Measurements from ENCODE around the gene UBL7. TPM values are rescaled to one million over a fixed set of nuclear protein-coding genes. Genes with fewer than 3 reads are reported as not detected.
"Not testable (repeated sequence)": the region's sequence is repeated elsewhere in the genome, so short reads cannot be mapped to it uniquely, and the experiment has no call there.

UBL7 gene
- total RNA-seq, 2 experiments from 2014 or later, result 52.3 to 58.2 TPM

GRCh38 chr15:74461847-74462511 is 1.0 kb upstream of the UBL7 start:
- peaks cover 44% of the 10 kb centered on the region for H3K4me1 Mint-ChIP-seq (ENCODE audit: low read depth)
- peaks cover 22% of the 10 kb centered on the region for H3K36me3 Mint-ChIP-seq
- H3K27me3 Mint-ChIP-seq, result no peaks in the 10 kb centered on the region
- H3K27ac Mint-ChIP-seq, result peak overlapping the region; percentile 99
- H3K9me3 Mint-ChIP-seq, result no peaks in the 10 kb centered on the region
- intact Hi-C loops (cut with micrococcal nuclease), result loop anchor here (2.0 to 10.0 kb wide), 9 partner anchors 23 to 467 kb away; partner anchors contain the start of genes ARID3B, CLK3, CSK and PML
- ChIA-PET POLR2A (interaction anchor here (0.6 to 1.9 kb wide), 13 partner anchors 9 to 313 kb away, joined by 3 to 19 read pairs (median 4); partner anchors contain the start of genes ARID3B and CLK3), CTCF (interaction anchor here (0.7 to 3.0 kb wide), 9 partner anchors 23 to 645 kb away, joined by 3 to 23 read pairs (median 5); partner anchors contain the start of gene ARID3B)
- no peak for DNase-seq
- peak overlapping the region; percentile 98 for H3K4me3 Mint-ChIP-seq

- peaks cover 48% of the 10 kb centered on the region for H3K4me1 Mint-ChIP-seq (ENCODE audit: low read depth)
- POLR2A ChIA-PET, result interaction anchor here (0.9 to 1.9 kb wide), 5 partner anchors 21 to 154 kb away, joined by 4 to 18 read pairs (median 13); partner anchors contain the start of genes CLK3 and SEMA7A
- no peaks in the 10 kb centered on the region for H3K9me3 Mint-ChIP-seq
- CTCF ChIA-PET, result interaction anchor here (1.0 to 3.0 kb wide), 8 partner anchors 21 to 465 kb away, joined by 3 to 23 read pairs (median 8); partner anchors contain the start of genes ARID3B and PML
- peak overlapping the region; percentile 98 for H3K4me3 Mint-ChIP-seq
- no peak for DNase-seq
- no peaks in the 10 kb centered on the region for H3K27me3 Mint-ChIP-seq
- intact Hi-C loops (cut with micrococcal nuclease), result loop anchor here (2.0 to 10.0 kb wide), 9 partner anchors 21 to 465 kb away; partner anchors contain the start of genes ARID3B, CLK3, CSK and PML
- peak overlapping the region; percentile 99 for H3K27ac Mint-ChIP-seq
- H3K36me3 Mint-ChIP-seq, result peaks cover 24% of the 10 kb centered on the region
Observed at GRCh38 chr15:74460298-74460697, 662 bp downstream of the UBL7 start.

- DNase-seq, H3K9me3 Mint-ChIP-seq, H3K27me3 Mint-ChIP-seq, H3K27ac Mint-ChIP-seq, POLR2A ChIA-PET: not testable (repeated sequence)
- peaks cover 27% of the 10 kb centered on the region for H3K36me3 Mint-ChIP-seq
- intact Hi-C loops (cut with micrococcal nuclease), result loop anchor here (2.0 to 10.0 kb wide), 9 partner anchors 21 to 465 kb away; partner anchors contain the start of genes ARID3B, CLK3, CSK and PML
- CTCF ChIA-PET, result interaction anchor here (1.0 to 3.0 kb wide), 3 partner anchors 21 to 85 kb away, joined by 5 to 13 read pairs (median 13); no protein-coding TSS in a partner anchor
- H3K4me1 Mint-ChIP-seq (ENCODE audit: low read depth), result peaks cover 47% of the 10 kb centered on the region
- peak overlapping the region; percentile 98 for H3K4me3 Mint-ChIP-seq
Observed at GRCh38 chr15:74459798-74460197, 1.2 kb downstream of the UBL7 start.

- Mint-ChIP-seq H3K27me3 (no peaks in the 10 kb centered on the region), H3K27ac (no peak overlapping the region), H3K4me1 (ENCODE audit: low read depth) (peaks cover 48% of the 10 kb centered on the region), H3K9me3 (no peaks in the 10 kb centered on the region), H3K4me3 (no peak overlapping the region), H3K36me3 (peaks cover 31% of the 10 kb centered on the region)
- no peak for DNase-seq
- POLR2A ChIA-PET, result no interaction called here
- intact Hi-C loops (cut with micrococcal nuclease), result no loop called here
- CTCF ChIA-PET, result interaction anchor here (0.6 to 1.2 kb wide), 2 partner anchors 19 to 76 kb away, joined by 3 read pairs; no protein-coding TSS in a partner anchor
Observed at GRCh38 chr15:74458473-74458872, 2.5 kb downstream of the UBL7 start.

- H3K27me3 Mint-ChIP-seq; H3K27ac Mint-ChIP-seq; H3K9me3 Mint-ChIP-seq; H3K4me3 Mint-ChIP-seq; POLR2A ChIA-PET; intact Hi-C loops (cut with micrococcal nuclease); DNase-seq: not testable (repeated sequence)
- H3K4me1 Mint-ChIP-seq (ENCODE audit: low read depth), result peaks cover 40% of the 10 kb centered on the region
- H3K36me3 Mint-ChIP-seq, result peaks cover 37% of the 10 kb centered on the region
- CTCF ChIA-PET, result interaction anchor here (0.9 kb wide), 1 partner anchor 75 kb away, joined by 6 read pairs; no protein-coding TSS in a partner anchor
Observed at GRCh38 chr15:74457036-74457435, 3.9 kb downstream of the UBL7 start.

- Mint-ChIP-seq H3K36me3 (peaks cover 47% of the 10 kb centered on the region), H3K27ac (no peak overlapping the region), H3K4me3 (no peak overlapping the region), H3K4me1 (ENCODE audit: low read depth) (peaks cover 29% of the 10 kb centered on the region), H3K9me3 (no peaks in the 10 kb centered on the region), H3K27me3 (no peaks in the 10 kb centered on the region)
- no peak for DNase-seq
- POLR2A ChIA-PET, result no interaction called here
- CTCF ChIA-PET, result interaction anchor here (0.8 to 1.9 kb wide), 4 partner anchors 16 to 314 kb away, joined by 3 to 8 read pairs (median 5); no protein-coding TSS in a partner anchor
- intact Hi-C loops (cut with micrococcal nuclease), result no loop called here
Observed at GRCh38 chr15:74454764-74455500, 6.0 kb downstream of the UBL7 start.

- intact Hi-C loops (cut with micrococcal nuclease), result no loop called here
- POLR2A ChIA-PET, result no interaction called here
- CTCF ChIA-PET, result interaction anchor here (0.8 to 1.9 kb wide), 8 partner anchors 13 to 315 kb away, joined by 3 to 8 read pairs (median 4); no protein-coding TSS in a partner anchor
- H3K9me3 Mint-ChIP-seq, result no peaks in the 10 kb centered on the region
- no peak overlapping the region for H3K27ac Mint-ChIP-seq
- DNase-seq, result no peak
- peaks cover 28% of the 10 kb centered on the region for H3K4me1 Mint-ChIP-seq (ENCODE audit: low read depth)
- no peaks in the 10 kb centered on the region for H3K27me3 Mint-ChIP-seq
- no peak overlapping the region for H3K4me3 Mint-ChIP-seq
- H3K36me3 Mint-ChIP-seq, result peaks cover 54% of the 10 kb centered on the region
Observed at GRCh38 chr15:74453925-74454763, 6.8 kb downstream of the UBL7 start.

- ChIA-PET POLR2A (interaction anchor here (0.5 kb wide), 1 partner anchor 10 kb away, joined by 4 read pairs; no protein-coding TSS in a partner anchor), CTCF (no interaction called here)
- peaks cover 24% of the 10 kb centered on the region for H3K4me1 Mint-ChIP-seq (ENCODE audit: low read depth)
- no peaks in the 10 kb centered on the region for H3K27me3 Mint-ChIP-seq
- intact Hi-C loops (cut with micrococcal nuclease), result no loop called here
- H3K27ac Mint-ChIP-seq, result no peak overlapping the region
- H3K36me3 Mint-ChIP-seq, result peaks cover 65% of the 10 kb centered on the region
- no peak for DNase-seq
- no peak overlapping the region for H3K4me3 Mint-ChIP-seq
- H3K9me3 Mint-ChIP-seq, result no peaks in the 10 kb centered on the region
Observed at GRCh38 chr15:74451861-74452835, 8.8 kb downstream of the UBL7 start.

GRCh38 chr15:74451322-74451721 is 9.6 kb downstream of the UBL7 start:
- intact Hi-C loops (cut with micrococcal nuclease), result no loop called here
- no peaks in the 10 kb centered on the region for H3K27me3 Mint-ChIP-seq

GRCh38 chr15:74449643-74450205 is 11.2 kb downstream of the UBL7 start:
- intact Hi-C loops (cut with micrococcal nuclease), result no loop called here
- ChIA-PET CTCF (interaction anchor here (0.8 to 26.9 kb wide), 3 partner anchors 11 to 72 kb away, joined by 3 to 652 read pairs (median 7); no protein-coding TSS in a partner anchor), POLR2A (interaction anchor here (1.2 kb wide), 2 partner anchors 44 to 165 kb away, joined by 3 read pairs; no protein-coding TSS in a partner anchor)
- Mint-ChIP-seq H3K4me3 (no peak overlapping the region), H3K27me3 (no peaks in the 10 kb centered on the region), H3K36me3 (peaks cover 57% of the 10 kb centered on the region), H3K4me1 (ENCODE audit: low read depth) (peaks cover 15% of the 10 kb centered on the region), H3K27ac (no peak overlapping the region), H3K9me3 (no peaks in the 10 kb centered on the region)
- DNase-seq, result no peak

More at GRCh38 chr15:74451322-74451721, 9.6 kb downstream of the UBL7 start:
- peaks cover 66% of the 10 kb centered on the region for H3K36me3 Mint-ChIP-seq
- H3K4me3 Mint-ChIP-seq, result no peak overlapping the region
- ChIA-PET CTCF (interaction anchor here (26.9 kb wide), 1 partner anchor 74 kb away, joined by 652 read pairs; no protein-coding TSS in a partner anchor), POLR2A (no interaction called here)
- peaks cover 23% of the 10 kb centered on the region for H3K4me1 Mint-ChIP-seq (ENCODE audit: low read depth)
- H3K9me3 Mint-ChIP-seq, result no peaks in the 10 kb centered on the region
- no peak overlapping the region for H3K27ac Mint-ChIP-seq
- DNase-seq, result no peak

Data from activated CD4-positive, alpha-beta memory T cell treated with anti-CD3 and anti-CD28 coated beads for 36 hours (primary cell).